ENCODE data around the gene ZNF236. TPM values are rescaled to one million over a fixed set of nuclear protein-coding genes. Genes with fewer than 3 reads are reported as not detected.

ZNF236 gene
- total and polyA plus RNA-seq, 8 donors = 1.8 to 31.7 (median 6.6) TPM

- peaks cover 0 to 59% (median 42%) of the 10 kb centered on the region in 4 donors for H3K36me3 ChIP-seq
- no peak for DNase-seq
- peaks cover 34 to 59% (median 50%) of the 10 kb centered on the region in 4 donors for H3K4me1 ChIP-seq
- whole genome bisulfite sequencing, 5 donors = 71 to 81% (median 80%) methylated on average over 12 of the region's 12 CpGs
- H3K27ac ChIP-seq = peak overlapping the region; percentile 34 to 88 (median 82)
- no peaks in the 10 kb centered on the region for H3K27me3 ChIP-seq
- no peak overlapping the region for H3K4me3 ChIP-seq
- TF ChIP-seq POLR2AphosphoS5 (IDR thresholded peaks at IDR 0.05) (peak in 2 of 3 donors; percentile 14 to 15), POLR2A (IDR thresholded peaks at IDR 0.05) (no peak)
- intact Hi-C loops (cut with DNase I; ENCODE audit: low total_unique reads) = no loop called here
- no peaks in the 10 kb centered on the region for H3K9me3 ChIP-seq
Measured at GRCh38 chr18:76951456-76952247, 129.3 kb downstream of the ZNF236 start.

DNA sequence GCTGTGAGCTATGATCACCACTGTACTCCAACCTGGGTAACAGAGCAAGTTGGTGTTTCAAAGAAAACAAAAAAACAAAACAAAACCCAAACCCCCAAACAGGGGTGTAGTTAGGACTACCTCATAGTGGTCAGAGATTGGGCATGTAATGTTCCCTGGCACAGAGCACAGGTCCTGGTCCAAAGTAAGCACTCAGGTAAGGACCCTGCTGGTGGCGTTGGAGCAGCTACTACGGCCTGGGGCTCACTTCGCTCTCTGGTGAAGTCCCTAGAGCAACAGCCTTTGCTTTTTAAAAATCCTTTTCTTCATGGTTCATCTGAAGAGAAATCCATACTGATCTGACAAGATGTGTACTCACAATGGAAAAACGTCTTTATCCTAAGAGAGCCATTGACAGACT, 130.4 kb downstream of the ZNF236 start:
- H3K4me1 ChIP-seq = peaks cover 44 to 69% (median 59%) of the 10 kb centered on the region in 4 donors
- TF ChIP-seq, protein P1, sequence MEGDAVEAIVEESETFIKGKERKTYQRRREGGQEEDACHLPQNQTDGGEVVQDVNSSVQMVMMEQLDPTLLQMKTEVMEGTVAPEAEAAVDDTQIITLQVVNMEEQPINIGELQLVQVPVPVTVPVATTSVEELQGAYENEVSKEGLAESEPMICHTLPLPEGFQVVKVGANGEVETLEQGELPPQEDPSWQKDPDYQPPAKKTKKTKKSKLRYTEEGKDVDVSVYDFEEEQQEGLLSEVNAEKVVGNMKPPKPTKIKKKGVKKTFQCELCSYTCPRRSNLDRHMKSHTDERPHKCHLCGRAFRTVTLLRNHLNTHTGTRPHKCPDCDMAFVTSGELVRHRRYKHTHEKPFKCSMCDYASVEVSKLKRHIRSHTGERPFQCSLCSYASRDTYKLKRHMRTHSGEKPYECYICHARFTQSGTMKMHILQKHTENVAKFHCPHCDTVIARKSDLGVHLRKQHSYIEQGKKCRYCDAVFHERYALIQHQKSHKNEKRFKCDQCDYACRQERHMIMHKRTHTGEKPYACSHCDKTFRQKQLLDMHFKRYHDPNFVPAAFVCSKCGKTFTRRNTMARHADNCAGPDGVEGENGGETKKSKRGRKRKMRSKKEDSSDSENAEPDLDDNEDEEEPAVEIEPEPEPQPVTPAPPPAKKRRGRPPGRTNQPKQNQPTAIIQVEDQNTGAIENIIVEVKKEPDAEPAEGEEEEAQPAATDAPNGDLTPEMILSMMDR (IDR thresholded peaks at IDR 0.05) = no peak
- no peak for TF ChIP-seq POLR2A (IDR thresholded peaks at IDR 0.05)
- TF ChIP-seq EP300 (IDR thresholded peaks at IDR 0.05) = no peak
- TF ChIP-seq POLR2AphosphoS5 (IDR thresholded peaks at IDR 0.05) = no peak
- no peaks in the 10 kb centered on the region for H3K27me3 ChIP-seq
- H3K9me3 ChIP-seq = no peaks in the 10 kb centered on the region
- no peak overlapping the region for H3K4me3 ChIP-seq
- H3K36me3 ChIP-seq = peaks cover 0 to 57% (median 42%) of the 10 kb centered on the region in 4 donors
- WGBS, 5 donors = 37 to 62% (median 50%) methylated on average over 4 of the region's 4 CpGs
- intact Hi-C loops (cut with DNase I; ENCODE audit: low total_unique reads) = no loop called here
- no peak for DNase-seq
- H3K27ac ChIP-seq = peak overlapping the region; percentile 77 to 88 (median 82)

DNA sequence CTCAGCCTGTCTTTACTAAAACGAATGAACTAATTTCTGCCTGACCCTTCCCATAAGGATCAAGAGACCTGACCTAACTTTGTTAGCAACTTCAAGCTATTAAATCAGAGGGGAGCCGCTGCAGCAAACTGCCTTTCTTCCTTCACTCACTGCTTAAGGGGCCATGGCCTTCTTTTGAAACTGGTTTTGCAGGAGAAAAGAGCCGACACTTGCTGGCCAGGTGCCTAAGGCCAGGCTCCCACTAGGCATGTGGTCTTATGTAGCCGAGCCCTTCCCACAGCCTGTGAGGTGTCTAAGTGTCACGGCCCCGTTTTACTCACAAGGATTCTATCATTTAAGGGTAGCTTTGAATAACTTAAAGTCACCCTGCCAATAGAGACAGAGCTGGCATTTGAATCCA, 130.8 kb downstream of the ZNF236 start:
- peak; percentile 70 to 81 for DNase-seq
- H3K4me3 ChIP-seq = no peak overlapping the region
- 25 to 43% (median 34%) methylated on average over 6 of the region's 6 CpGs for WGBS, 5 donors

GRCh38 chr18:76953583-76954233, 131.4 kb downstream of the ZNF236 start:
- Histone ChIP-seq H3K36me3 (peaks cover 0 to 57% (median 41%) of the 10 kb centered on the region in 4 donors), H3K9me3 (no peaks in the 10 kb centered on the region), H3K27me3 (no peaks in the 10 kb centered on the region), H3K27ac (peak overlapping the region; percentile 77 to 88 (median 82)), H3K4me1 (peaks cover 52 to 78% (median 69%) of the 10 kb centered on the region in 4 donors), H3K4me3 (no peak overlapping the region)
- WGBS, 5 donors = 14 to 45% (median 18%) methylated on average over 12 of the region's 12 CpGs
- peak; percentile 89 to 96 for DNase-seq
- TF ChIP-seq, protein P1 (IDR thresholded peaks at IDR 0.05) = no peak
- TF ChIP-seq POLR2AphosphoS5 (IDR thresholded peaks at IDR 0.05) (peak in 2 of 3 donors; percentile 57 to 64), POLR2A (IDR thresholded peaks at IDR 0.05) (no peak)
- intact Hi-C loops (cut with DNase I; ENCODE audit: low total_unique reads) = no loop called here

More for the DNA sequence above, 130.8 kb downstream of the ZNF236 start:
- Histone ChIP-seq H3K36me3 (peaks cover 0 to 57% (median 42%) of the 10 kb centered on the region in 4 donors), H3K9me3 (no peaks in the 10 kb centered on the region), H3K27ac (peak overlapping the region; percentile 77 to 88 (median 82)), H3K4me1 (peaks cover 47 to 73% (median 63%) of the 10 kb centered on the region in 4 donors), H3K27me3 (no peaks in the 10 kb centered on the region)
- TF ChIP-seq POLR2A (IDR thresholded peaks at IDR 0.05) (no peak), POLR2AphosphoS5 (IDR thresholded peaks at IDR 0.05) (no peak), EP300 (IDR thresholded peaks at IDR 0.05) (no peak)
- TF ChIP-seq, protein P1 (IDR thresholded peaks at IDR 0.05) = no peak
- intact Hi-C loops (cut with DNase I; ENCODE audit: low total_unique reads) = no loop called here

All from stomach (tissue), 9 donors.